ELF-1 (cell line): ENCODE results near the gene COL5A1.

ENCODE experiments used
- DNase-seq: peaks from one replicate; pipeline ENCODE4 v3.0.0-alpha.2; 2016; ENCODE audit warnings: low read depth, low spot score

Gene COL5A1

GRCh38 chr9:134890155-134890495 is 248.5 kb downstream of the COL5A1 start:
- DNase-seq = no peak

DNA sequence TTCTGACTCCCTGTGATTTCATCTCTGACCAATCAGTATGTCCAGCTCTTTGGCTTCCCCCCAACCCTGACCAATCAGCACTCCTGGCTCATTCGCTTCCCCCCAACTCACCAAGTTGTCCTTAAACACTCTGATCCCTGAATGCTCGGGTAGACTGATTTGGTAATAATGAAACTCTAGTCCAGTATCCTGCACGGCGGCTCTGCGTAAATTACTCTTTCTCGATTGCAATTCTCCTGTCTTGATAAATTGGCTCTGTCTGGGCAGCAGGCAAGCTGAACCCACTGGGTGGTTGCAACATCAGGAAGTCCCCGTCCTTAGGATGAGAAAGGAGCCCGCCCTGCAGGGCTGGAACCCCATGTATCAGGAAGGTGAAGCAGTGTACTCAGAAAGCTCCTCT is 249.4 kb downstream of the COL5A1 start:
- DNase-seq = no peak

DNA sequence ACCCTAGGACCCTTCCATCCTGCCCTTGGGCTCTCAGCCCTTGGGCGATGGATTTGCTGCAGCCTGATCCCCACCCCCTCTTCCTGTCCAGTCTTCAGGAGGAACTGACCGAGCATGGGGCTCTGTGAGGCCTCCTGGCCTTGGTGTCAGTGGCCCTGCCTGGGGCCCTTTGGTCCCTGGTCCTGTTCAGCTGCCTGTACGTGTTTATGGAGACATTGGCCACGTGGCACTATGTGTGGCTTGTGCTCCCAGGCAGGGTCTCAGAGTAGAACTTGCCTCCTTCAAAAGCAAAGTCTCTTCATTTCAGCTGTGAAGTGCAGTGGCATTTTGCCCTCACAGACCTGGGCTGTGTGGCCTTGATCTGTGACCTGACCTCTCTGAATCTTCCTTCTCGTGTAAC is 250.1 kb downstream of the COL5A1 start:
- DNase-seq = no peak

DNA sequence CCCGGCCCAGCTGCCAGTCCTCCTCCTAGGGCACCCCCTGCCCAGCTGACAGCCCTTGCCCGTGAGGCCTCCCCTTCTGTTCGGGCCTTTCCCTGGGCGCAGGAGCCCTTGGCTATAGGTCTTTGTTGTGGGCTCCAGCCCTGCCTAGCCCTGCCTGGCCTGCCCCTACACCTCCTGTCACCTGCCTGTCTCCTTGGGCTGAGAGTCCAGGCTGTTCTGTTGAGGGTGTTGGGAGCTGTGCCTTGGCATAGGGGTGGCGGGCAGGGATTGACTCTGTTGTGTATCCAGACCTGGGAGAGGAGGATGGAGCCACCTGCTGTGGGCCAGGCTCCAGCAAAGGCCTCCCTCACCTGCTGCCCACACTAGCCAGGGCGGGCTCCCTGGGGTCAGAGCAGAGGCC is 250.6 kb downstream of the COL5A1 start:
- DNase-seq = no peak

DNA sequence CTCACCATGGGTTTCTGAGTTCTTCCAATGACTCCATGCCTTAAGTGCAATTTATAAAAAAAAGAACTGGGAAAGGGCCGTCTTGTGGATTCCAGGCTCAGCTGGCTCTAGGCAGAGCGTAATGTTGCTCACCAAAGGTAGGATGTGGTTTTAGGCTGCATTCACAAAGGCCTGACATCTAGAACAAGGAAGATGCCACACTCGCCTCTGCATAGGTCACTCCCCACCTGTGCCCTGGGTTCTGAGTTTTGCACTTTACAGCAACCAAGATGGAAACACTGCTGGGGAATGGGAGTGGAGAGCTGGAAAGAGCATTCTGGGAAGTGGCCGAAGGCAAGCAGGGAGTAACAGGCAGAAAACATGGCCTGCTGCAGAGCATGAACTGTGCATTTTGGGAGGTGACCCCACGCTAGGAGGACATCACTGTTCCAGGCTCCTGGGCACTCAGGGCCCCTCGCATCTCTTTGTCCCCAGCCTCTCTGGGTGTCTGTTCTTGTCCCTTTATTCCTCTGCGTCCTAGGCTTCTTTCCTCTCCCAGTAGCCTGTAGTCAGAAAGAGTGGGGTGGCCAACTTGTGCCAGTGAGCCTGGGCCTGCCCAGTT is 251.3 kb downstream of the COL5A1 start:
- no peak for DNase-seq
